IMR-90 (cell line): ENCODE data around the gene GSN. TPM values are rescaled to one million over a fixed set of nuclear protein-coding genes. Genes with fewer than 3 reads are reported as not detected.

Source experiments
- ATAC-seq: fragments of 200-7000 bp; cut with Tn5 transposase; 2 replicates; pipeline ENCODE4 v1.9.1; 2020; ENCODE audit warnings: low read depth, mild to moderate bottlenecking, moderate library complexity
- BruUV-seq: library from RNA; stranded (reverse); fragments of 400-500 nt; replicated peaks from 2 replicates; lab custom pipeline; 2021; lab: Mats Ljungman, UMichigan
- CTCF ChIA-PET: fragments of 300-600 bp; formaldehyde crosslinking; extraction: SDS; loops from one replicate; lab custom pipeline; 2021; ENCODE audit warnings: antibody characterized with exemption; lab: Yijun Ruan, JAX
- POLR2A ChIA-PET: fragments of 300-600 bp; sonication (Branson Sonifier 250); formaldehyde crosslinking; loops from one replicate; lab custom pipeline; 2022; ENCODE audit warnings: antibody characterized with exemption; ENCODE audit not compliant: unreplicated experiment; lab: Charles Lee
- DNase-seq: peaks from one replicate; pipeline ENCODE4 v3.0.0; 2013
- H2AFZ ChIP-seq: replicated peaks from 2 replicates; pipeline ENCODE3; 2013; ENCODE audit warnings: low read length, mild to moderate bottlenecking; ENCODE audit not compliant: poor library complexity
- H2AK5ac ChIP-seq: 2 replicates; pipeline ENCODE4 v1.6.1; 2013; ENCODE audit warnings: low read depth, low read length, inconsistent platforms
- H2AK9ac ChIP-seq: replicated peaks from 2 replicates; pipeline ENCODE3; 2013; ENCODE audit warnings: mild to moderate bottlenecking, low read depth, low read length, moderate library complexity; ENCODE audit not compliant: poor library complexity
- H2BK120ac ChIP-seq: 2 replicates; pipeline ENCODE4 v1.6.1; 2013; ENCODE audit warnings: low read depth, low read length, inconsistent platforms
- H2BK15ac ChIP-seq: 3 replicates; pipeline ENCODE4 v1.6.1; 2013; ENCODE audit warnings: low read depth, low read length, inconsistent platforms
- H2BK20ac ChIP-seq: 2 replicates; pipeline ENCODE4 v1.6.1; 2013; ENCODE audit warnings: low read depth, mild to moderate bottlenecking, inconsistent platforms, low read length, moderate library complexity
- H2BK5ac ChIP-seq: 2 replicates; pipeline ENCODE4 v1.6.1; 2013; ENCODE audit warnings: mild to moderate bottlenecking, low read depth, low read length, inconsistent platforms; ENCODE audit not compliant: poor library complexity, severe bottlenecking
- H3K14ac ChIP-seq: replicated peaks from 2 replicates; pipeline ENCODE4 v1.6.1; 2013; ENCODE audit warnings: low read depth, low read length, inconsistent platforms
- H3K18ac ChIP-seq: 2 replicates; pipeline ENCODE4 v1.6.1; 2013; ENCODE audit warnings: low read depth, low read length, control low read depth
- H3K23ac ChIP-seq: 2 replicates; pipeline ENCODE4 v1.6.1; 2013; ENCODE audit warnings: low read depth, low read length, inconsistent platforms
- H3K27ac ChIP-seq: 2 replicates; pipeline ENCODE4 v1.5.1; 2013; ENCODE audit warnings: mild to moderate bottlenecking, control low read depth, low read length; ENCODE audit not compliant: insufficient read depth
- H3K27me3 ChIP-seq: 2 replicates; pipeline ENCODE4 v1.6.1; 2013; ENCODE audit warnings: low read length; ENCODE audit not compliant: control insufficient read depth, insufficient read depth
- H3K36me3 ChIP-seq: 2 replicates; pipeline ENCODE4 v1.6.1; 2013; ENCODE audit warnings: low read length, mixed read lengths; ENCODE audit not compliant: control insufficient read depth, insufficient read depth
- H3K4ac ChIP-seq: 2 replicates; pipeline ENCODE4 v1.6.1; 2013; ENCODE audit warnings: low read depth, low read length, inconsistent platforms
- H3K4me1 ChIP-seq: 2 replicates; pipeline ENCODE4 v1.6.1; 2013; ENCODE audit warnings: low read length, mixed read lengths; ENCODE audit not compliant: control insufficient read depth, insufficient read depth
- H3K4me2 ChIP-seq: 2 replicates; pipeline ENCODE4 v1.6.1; 2013; ENCODE audit warnings: low read depth, mild to moderate bottlenecking, control low read depth, low read length, moderate library complexity
- H3K4me3 ChIP-seq: 2 replicates; pipeline ENCODE4 v1.5.1; 2013; ENCODE audit warnings: low read depth, mild to moderate bottlenecking, control low read depth, low read length, moderate library complexity; ENCODE audit not compliant: insufficient read depth
- H3K56ac ChIP-seq: 2 replicates; pipeline ENCODE4 v1.6.1; 2013; ENCODE audit warnings: low read length, inconsistent platforms; ENCODE audit not compliant: insufficient read depth; ENCODE audit errors: extremely low read depth
- H3K79me1 ChIP-seq, 2 experiments: 2 replicates each; pipeline ENCODE4 v1.6.1; 2013; ENCODE audit warnings: low read length in 2 of 2, inconsistent platforms in 1 of 2, low read depth in 1 of 2
- H3K9ac ChIP-seq: 2 replicates; pipeline ENCODE4 v1.6.1; 2013; ENCODE audit warnings: low read depth, low read length, control low read depth
- H3K9me1 ChIP-seq: 2 replicates; pipeline ENCODE4 v1.6.1; 2013; ENCODE audit warnings: low read length, inconsistent platforms; ENCODE audit not compliant: insufficient read depth
- H3K9me3 ChIP-seq: 2 replicates; pipeline ENCODE4 v1.6.1; 2013; ENCODE audit warnings: low read length; ENCODE audit not compliant: control insufficient read depth, insufficient read depth
- H4K20me1 ChIP-seq: 2 replicates; pipeline ENCODE4 v1.6.1; 2013; ENCODE audit warnings: low read length, inconsistent platforms; ENCODE audit not compliant: insufficient read depth
- H4K5ac ChIP-seq: 2 replicates; pipeline ENCODE4 v1.6.1; 2013; ENCODE audit warnings: mild to moderate bottlenecking, low read depth, low read length, control low read depth
- H4K8ac ChIP-seq, 2 experiments: 2 replicates each; pipeline ENCODE4 v1.6.1; 2013; ENCODE audit warnings: low read depth in 2 of 2, low read length in 2 of 2, control low read depth in 1 of 2, inconsistent platforms in 1 of 2
- H4K91ac ChIP-seq: 2 replicates; pipeline ENCODE4 v1.6.1; 2013; ENCODE audit warnings: low read depth, low read length, inconsistent platforms; ENCODE audit not compliant: insufficient read depth
- BHLHE40 ChIP-seq: fragments of 150-350 bp; IDR thresholded peaks from 2 replicates; pipeline ENCODE4 v1.6.1; 2016; ENCODE audit warnings: mild to moderate bottlenecking, low read depth, low read length
- CEBPB ChIP-seq: IDR thresholded peaks from 2 replicates; pipeline ENCODE4 v1.6.1; 2012; ENCODE audit warnings: low read depth, low read length, improper control_type of control experiment
- CHD1 ChIP-seq: IDR thresholded peaks from 2 replicates; pipeline ENCODE4 v1.6.1; 2012; ENCODE audit warnings: low read depth, low read length, improper control_type of control experiment
- CTCF ChIP-seq: conservative IDR thresholded peaks from 2 replicates; pipeline ENCODE4 v1.5.1; 2012; ENCODE audit warnings: mild to moderate bottlenecking, low read depth, low read length, improper control_type of control experiment
- ELK1 ChIP-seq: fragments of 150-350 bp; IDR thresholded peaks from 2 replicates; pipeline ENCODE4 v1.6.1; 2016; ENCODE audit warnings: low read depth, mild to moderate bottlenecking, low read length, moderate library complexity, borderline replicate concordance
- FOS ChIP-seq: fragments of 150-350 bp; IDR thresholded peaks from 2 replicates; pipeline ENCODE4 v1.6.1; 2016; ENCODE audit warnings: low read depth, low read length
- MAFK ChIP-seq: IDR thresholded peaks from 2 replicates; pipeline ENCODE4 v1.6.1; 2012; ENCODE audit warnings: low read depth, low read length, improper control_type of control experiment
- MAZ ChIP-seq: IDR thresholded peaks from 2 replicates; pipeline ENCODE4 v1.6.1; 2012; ENCODE audit warnings: low read depth, mild to moderate bottlenecking, low read length, improper control_type of control experiment, moderate library complexity, borderline replicate concordance
- MXI1 ChIP-seq: IDR thresholded peaks from 2 replicates; pipeline ENCODE4 v1.6.1; 2012; ENCODE audit warnings: low read depth, mild to moderate bottlenecking, low read length, moderate library complexity, borderline replicate concordance
- NFE2L2 ChIP-seq: fragments of 150-350 bp; IDR thresholded peaks from 2 replicates; pipeline ENCODE4 v1.6.1; 2016; ENCODE audit warnings: low read depth, mild to moderate bottlenecking, low read length
- POLR2A ChIP-seq: IDR thresholded peaks from 2 replicates; pipeline ENCODE4 v1.6.1; 2012; ENCODE audit warnings: mild to moderate bottlenecking, low read depth, low read length
- RAD21 ChIP-seq: IDR thresholded peaks from 2 replicates; pipeline ENCODE4 v1.6.1; 2012; ENCODE audit warnings: low read length, improper control_type of control experiment
- RCOR1 ChIP-seq: IDR thresholded peaks from 2 replicates; pipeline ENCODE4 v1.6.1; 2012; ENCODE audit warnings: mild to moderate bottlenecking, low read length, improper control_type of control experiment; ENCODE audit not compliant: insufficient replicate concordance
- RFX5 ChIP-seq: IDR thresholded peaks from 2 replicates; pipeline ENCODE4 v1.8.0; 2012; ENCODE audit warnings: low read depth, mild to moderate bottlenecking, low read length, moderate library complexity
- SMC3 ChIP-seq: fragments of 150-350 bp; IDR thresholded peaks from 2 replicates; pipeline ENCODE4 v1.6.1; 2016; ENCODE audit warnings: low read depth, mild to moderate bottlenecking, antibody characterized with exemption, low read length, moderate library complexity
- USF2 ChIP-seq: fragments of 150-350 bp; IDR thresholded peaks from 2 replicates; pipeline ENCODE4 v1.6.1; 2017; ENCODE audit warnings: mild to moderate bottlenecking, antibody characterized with exemption, low read length, low read depth
- WGBS, 2 experiments: methylation state at CpG; one replicate each; pipeline versions ENCODE4 v1.1.5 to v1.1.7; 2013; ENCODE audit warnings: missing lambda C conversion rate in 2 of 2; ENCODE audit not compliant: insufficient read length in 1 of 2; ENCODE audit errors: extremely low coverage in 2 of 2; 5-methylcytosine and 5-hydroxymethylcytosine counted together
- dilution Hi-C: fragments of 300-500 bp; cut with HindIII; formaldehyde crosslinking; loops from one replicate; pipeline ENCODE4 v1.14.3; 2018; ENCODE audit warnings: low sequenced_read_pairs; ENCODE audit not compliant: unreplicated experiment
- in situ Hi-C: fragments of 300-500 bp; cut with MboI; formaldehyde crosslinking; loops from 3 replicates; pipeline ENCODE4 v1.14.3; 2019; ENCODE audit warnings: low sequenced_read_pairs, inconsistent platforms, mixed read lengths
- intact Hi-C: fragments of 100-400 bp; cut with micrococcal nuclease; formaldehyde crosslinking; loops from 2 replicates; pipeline ENCODE4 v1.10.0; 2022
- polyA plus RNA-seq, 3 experiments: library from polyadenylated mRNA; depleted of rRNA; stranded (reverse); fragments of >200 nt; gene quantifications; 2 replicates each; pipeline ENCODE4 v1.2.3, GENCODE V29; 2012; ENCODE audit warnings: low replicate concordance in 1 of 3
- total RNA-seq: library from RNA; depleted of rRNA; stranded (reverse); fragments of >200 nt; gene quantifications from 2 replicates; pipeline ENCODE4 v1.2.3, GENCODE V29; 2012

Gene GSN
- total and polyA plus RNA-seq, 2 of the 4 experiments (the other 2 are of a cell fraction) = 495 to 547 TPM

DNA sequence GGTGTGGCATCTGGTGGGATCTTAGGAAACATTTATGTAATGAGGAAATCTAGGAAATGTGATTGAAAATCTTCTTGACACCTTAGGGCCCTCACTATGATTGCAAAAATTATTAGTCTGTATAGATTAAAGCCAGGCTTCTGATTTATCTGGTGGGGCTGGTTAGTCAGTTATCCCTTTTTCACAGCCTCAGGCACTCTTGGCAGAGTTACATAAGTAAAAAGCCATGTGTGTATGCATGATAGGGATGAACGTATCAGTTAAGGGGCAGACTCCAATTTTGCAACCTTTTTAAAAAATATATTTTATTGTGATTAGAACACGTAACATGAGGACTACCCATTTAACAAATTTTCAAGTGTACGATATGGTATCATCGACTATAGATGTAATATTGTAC, 35.7 kb upstream of the GSN start:
- no peak overlapping the region for H3K18ac ChIP-seq
- no peak overlapping the region for H3K27ac ChIP-seq
- H3K36me3 ChIP-seq = no peaks in the 10 kb centered on the region
- H4K20me1 ChIP-seq = no peaks in the 10 kb centered on the region
- in situ Hi-C loops = no loop called here
- ATAC-seq (no peak), DNase-seq (no peak)
- no peak overlapping the region for H3K56ac ChIP-seq
- H3K9me3 ChIP-seq = no peaks in the 10 kb centered on the region
- 0 out of 3 replicates have a peak overlapping the region, but pooled peaks have one; percentile 64 for H2BK15ac ChIP-seq
- no peak overlapping the region for H2BK120ac ChIP-seq
- H2BK20ac ChIP-seq = no peak overlapping the region
- CTCF ChIA-PET = interaction anchor here (0.7 to 1.1 kb wide), 2 partner anchors 9 to 88 kb away, joined by 3 to 4 read pairs; no protein-coding TSS in a partner anchor
- no peaks in the 10 kb centered on the region for H3K27me3 ChIP-seq
- peaks cover 0 to 5% of the 10 kb centered on the region in 2 experiments; a peak in 1 of 4 replicates for H3K79me1 ChIP-seq
- no peak overlapping the region for H3K4me2 ChIP-seq
- no CpG with 5 or more reads among the region's 4 CpGs for WGBS, 2 experiments
- peaks cover 19% of the 10 kb centered on the region for H3K9me1 ChIP-seq
- no peak overlapping the region for H3K23ac ChIP-seq
- H3K4ac ChIP-seq = no peak overlapping the region
- TF ChIP-seq NFE2L2 (no peak), MAZ (no peak), RCOR1 (no peak), ELK1 (no peak), POLR2A (no peak), RAD21 (no peak), SMC3 (no peak), BHLHE40 (no peak), RFX5 (no peak), CTCF (no peak), USF2 (no peak), MAFK (no peak), FOS (no peak), CHD1 (no peak), CEBPB (no peak), MXI1 (no peak)
- H2BK5ac ChIP-seq = no peak overlapping the region
- no peak overlapping the region for H3K4me3 ChIP-seq
- H2AFZ ChIP-seq = no peak overlapping the region
- H4K91ac ChIP-seq = no peak overlapping the region
- H4K5ac ChIP-seq = no peak overlapping the region
- no peak overlapping the region for H2AK9ac ChIP-seq
- H3K14ac ChIP-seq = no peak overlapping the region
- no TSS peak for BruUV-seq
- intact Hi-C loops = no loop called here
- H3K9ac ChIP-seq = no peak overlapping the region
- peaks cover 8% of the 10 kb centered on the region for H3K4me1 ChIP-seq
- dilution Hi-C loops = no loop called here
- no peak overlapping the region for H2AK5ac ChIP-seq
- no peak overlapping the region for H4K8ac ChIP-seq
- POLR2A ChIA-PET = no interaction called here
